Hypothalamus (tissue), 51 donors: Measurements from ENCODE around the gene LSM3.

ENCODE experiments used
- DNase-seq, 51 donors: peaks; one replicate each; lab custom pipeline; 2025; lab: John Stamatoyannopoulos, UW

The LSM3 gene

GRCh38 chr3:14178247-14179113, at the start of gene LSM3, which contains the start of gene XPC:
Gene LSM3 (plus strand): TSS chr3:14178817. CDS start chr3:14178861, 44 bp downstream.
Gene XPC (minus strand): TSS chr3:14178601. CDS start chr3:14178568, 33 bp downstream.
- peak; percentile 60 to 98 (median 94) for DNase-seq

- DNase-seq, result no peak
Observed at GRCh38 chr3:14129296-14129695, 49.3 kb upstream of the LSM3 start.

DNA sequence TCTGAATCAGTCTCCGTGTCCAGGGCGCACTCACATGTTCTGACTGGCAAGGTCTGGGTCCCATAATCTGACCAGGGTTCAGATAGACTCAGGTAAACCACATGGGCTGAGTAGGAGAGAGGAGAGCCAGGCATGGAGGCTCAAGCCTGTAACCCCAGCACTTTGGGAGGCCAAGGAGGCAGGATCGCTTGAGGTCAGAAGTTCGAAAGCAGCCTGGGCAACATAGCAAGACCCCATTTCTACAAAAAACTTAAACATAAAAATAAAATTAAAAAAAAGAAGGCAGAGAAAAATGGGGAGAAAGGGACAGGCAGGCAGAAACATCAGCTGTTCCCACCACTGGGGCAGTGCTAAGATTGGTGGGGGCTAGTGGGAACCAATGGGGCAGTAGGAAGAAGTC, 48.4 kb upstream of the LSM3 start:
- no peak for DNase-seq

GRCh38 chr3:14130707-14131106, 47.9 kb upstream of the LSM3 start:
- no peak for DNase-seq

GRCh38 chr3:14131134-14131533, 47.5 kb upstream of the LSM3 start:
- DNase-seq, result no peak

DNA sequence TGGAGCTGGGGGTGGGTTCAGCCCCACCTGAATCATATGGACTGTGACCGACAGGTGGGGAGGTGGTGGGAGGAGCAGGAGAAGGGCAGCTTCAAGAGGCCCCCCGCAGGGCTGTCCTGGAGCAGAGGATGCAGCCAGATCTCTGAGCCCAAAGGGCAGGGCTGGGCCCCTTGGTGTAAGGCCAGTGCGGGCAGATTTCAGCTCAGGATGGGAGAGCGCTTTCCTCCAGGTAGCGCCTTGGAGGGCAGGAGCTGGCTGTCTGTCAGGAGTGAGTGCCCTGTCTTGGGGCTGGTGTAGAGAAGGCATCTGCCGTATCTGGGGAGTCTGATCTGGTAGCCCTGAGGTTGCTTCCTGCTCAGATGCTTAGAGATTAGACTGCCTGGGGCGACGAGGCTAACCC, 46.5 kb upstream of the LSM3 start:
- no peak for DNase-seq

GRCh38 chr3:14132689-14133088, 45.9 kb upstream of the LSM3 start:
- DNase-seq, result no peak

DNA sequence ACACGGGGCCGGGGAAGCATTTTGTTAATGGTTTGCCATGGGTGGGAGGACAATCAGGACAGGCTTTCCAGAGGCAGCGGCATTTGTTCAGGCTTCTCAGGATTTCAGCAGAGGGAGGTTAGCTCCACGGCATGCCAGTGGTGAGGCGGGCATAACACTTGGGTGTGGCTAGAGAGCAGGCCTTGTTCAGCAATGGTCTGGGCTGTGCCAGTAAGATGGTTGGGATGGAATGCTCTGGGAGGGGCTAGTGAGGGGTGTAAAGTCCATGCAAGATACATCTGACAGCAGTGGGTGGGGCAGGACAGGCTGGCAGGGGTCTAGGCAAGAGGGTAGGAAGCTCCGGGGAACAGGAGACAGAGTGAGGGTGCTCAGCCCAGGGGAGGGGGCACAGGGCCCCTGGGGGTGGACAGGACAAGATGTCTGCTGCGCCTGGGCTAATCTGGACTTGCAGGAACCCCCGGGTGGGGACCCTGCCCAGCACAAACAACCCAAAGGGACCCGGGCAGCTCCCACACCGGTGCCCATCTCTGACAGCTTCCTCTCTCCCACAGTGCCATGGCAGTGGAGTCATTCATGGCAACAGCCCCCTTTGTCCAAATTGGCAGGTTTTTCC, 45.3 kb upstream of the LSM3 start:
- DNase-seq, result no peak

DNA sequence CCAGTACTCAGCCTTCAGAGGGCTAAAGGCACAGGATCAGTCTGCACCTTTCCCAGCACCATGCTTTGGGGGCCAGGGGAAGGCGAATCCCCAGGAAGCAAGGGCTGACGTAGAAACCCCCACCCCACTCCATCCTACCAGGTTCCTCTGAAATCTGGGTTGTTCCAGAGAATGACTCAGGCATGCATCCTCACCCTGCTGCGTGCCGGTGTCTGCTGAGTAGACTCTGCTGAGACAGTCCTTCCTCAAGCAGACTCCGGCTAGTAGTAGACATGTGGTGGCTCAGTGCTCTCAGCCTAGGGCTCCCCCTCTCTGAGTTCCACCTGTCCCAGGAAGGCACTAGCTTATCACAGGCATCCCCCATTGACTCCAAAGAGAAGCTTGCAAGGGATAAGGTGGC, 44.7 kb upstream of the LSM3 start:
- peak in 1 of 51 donors; percentile 50 for DNase-seq

GRCh38 chr3:14134291-14134690, 44.3 kb upstream of the LSM3 start:
- DNase-seq, result no peak

- no peak for DNase-seq
Observed at GRCh38 chr3:14135581-14135980, 43.0 kb upstream of the LSM3 start.

GRCh38 chr3:14137004-14137403, 41.6 kb upstream of the LSM3 start:
- peak in 1 of 51 donors; percentile 43 for DNase-seq

- no peak for DNase-seq
Observed at GRCh38 chr3:14137445-14137844, 41.2 kb upstream of the LSM3 start.

DNA sequence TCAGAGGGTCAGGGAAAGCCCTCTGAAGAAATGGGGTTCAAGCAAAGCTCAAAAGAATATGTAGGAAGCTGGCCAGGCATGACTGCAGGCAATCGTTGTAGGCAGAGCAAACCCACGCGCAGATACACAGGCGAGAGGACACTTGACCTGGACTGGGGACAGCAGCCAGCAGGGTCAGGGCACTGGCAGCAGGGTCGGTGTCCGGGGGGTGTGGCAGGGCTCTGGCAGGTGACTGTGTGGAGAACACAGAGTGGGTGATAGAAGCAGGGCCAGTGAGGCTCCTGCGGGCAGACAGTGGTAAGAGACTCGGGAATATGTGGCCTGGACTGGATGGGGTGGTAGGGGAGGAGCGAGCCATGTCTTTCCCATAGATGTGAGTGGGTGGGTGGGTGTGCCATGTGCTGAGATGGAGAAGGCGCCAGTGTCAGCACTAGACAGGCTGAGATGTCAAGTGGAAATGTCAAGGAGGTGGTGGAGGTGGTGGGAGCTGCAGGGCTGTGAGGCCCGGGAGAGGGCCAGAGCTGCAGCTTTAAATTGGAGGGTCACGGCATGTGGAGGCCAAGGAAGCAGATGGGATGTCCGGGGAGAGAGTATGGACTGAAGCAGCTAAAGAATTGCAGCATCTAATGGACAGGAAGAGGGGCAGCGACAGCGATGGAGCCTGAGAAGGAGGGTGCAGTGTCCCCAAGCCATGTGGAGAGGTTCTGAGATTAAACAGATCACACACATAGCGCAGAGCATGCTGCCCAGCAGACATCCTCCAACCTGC, 40.3 kb upstream of the LSM3 start:
- no peak for DNase-seq

DNA sequence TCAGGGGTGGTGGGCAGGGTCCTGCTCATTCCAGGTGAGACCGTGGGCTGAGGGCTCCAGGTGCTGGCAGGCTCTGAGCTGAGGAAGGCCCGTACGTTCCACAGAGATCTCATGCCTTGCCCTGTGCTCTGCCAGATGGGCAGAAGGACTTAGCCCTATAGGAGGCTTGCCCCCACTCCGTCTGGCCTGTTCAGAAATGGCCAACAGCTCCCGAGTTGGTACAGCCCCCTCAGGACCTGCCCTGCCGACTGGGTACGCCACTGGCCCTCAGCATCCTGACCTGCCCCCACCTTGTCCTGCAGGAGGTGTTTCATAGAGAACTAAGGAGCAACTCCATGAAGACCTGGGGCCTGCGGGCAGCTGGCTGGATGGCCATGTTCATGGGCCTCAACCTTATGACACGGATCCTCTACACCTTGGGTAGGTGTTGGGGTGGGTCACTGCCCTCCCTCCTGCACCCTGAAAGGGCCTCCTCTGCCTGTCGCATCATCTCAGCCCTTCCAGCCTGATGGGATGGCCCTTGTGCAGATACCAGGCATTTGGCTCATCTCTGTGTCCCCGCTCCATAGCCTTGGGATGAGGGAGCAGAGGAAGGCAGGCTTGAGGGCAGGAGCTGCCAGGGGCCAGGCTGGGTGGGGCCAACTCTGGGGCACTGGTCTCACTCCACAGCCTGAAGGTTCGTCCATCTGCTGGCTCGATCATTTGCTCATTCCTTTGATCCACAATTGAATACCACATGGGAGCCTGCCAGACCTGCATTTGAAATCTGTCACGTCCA, 39.5 kb upstream of the LSM3 start:
- DNase-seq, result no peak

- DNase-seq, result no peak
Observed at GRCh38 chr3:14139771-14140170, 38.8 kb upstream of the LSM3 start.

DNA sequence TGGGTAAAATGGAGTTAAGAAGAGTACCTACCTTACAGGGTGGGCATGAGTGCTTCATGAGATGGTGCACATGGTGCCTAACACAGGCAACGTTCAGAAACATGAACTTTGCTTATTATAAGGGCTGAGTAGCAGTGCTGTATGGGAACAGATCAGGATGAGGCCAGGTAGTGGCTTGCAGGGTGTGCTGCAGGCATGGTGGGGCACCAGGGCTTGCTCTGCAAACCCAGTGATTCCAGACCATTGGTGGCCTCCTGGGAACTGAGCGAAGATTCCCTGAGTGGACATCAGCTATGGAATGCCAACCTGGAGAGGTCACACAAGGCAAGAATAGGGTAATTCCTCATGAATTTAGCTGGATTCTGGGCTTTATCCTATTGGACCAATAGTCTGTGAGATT, 37.9 kb upstream of the LSM3 start:
- DNase-seq, result no peak

- DNase-seq, result peak in 1 of 51 donors; percentile 38
Observed at GRCh38 chr3:14141144-14141543, 37.5 kb upstream of the LSM3 start.

GRCh38 chr3:14141602-14142341, 36.8 kb upstream of the LSM3 start:
- DNase-seq, result peak in 1 of 51 donors; percentile 45
